BLaER1 (cell line): ENCODE measurements around the gene COL5A3.

Source experiments
- H3K27ac ChIP-seq: shearing (Covaris generic); formaldehyde crosslinking; 2 replicates; pipeline ENCODE4 v1.8.1; 2022
- H3K27me3 ChIP-seq: shearing (Covaris generic); formaldehyde crosslinking; 2 replicates; pipeline ENCODE4 v1.8.1; 2022
- H3K36me3 ChIP-seq: shearing (Covaris generic); formaldehyde crosslinking; 2 replicates; pipeline ENCODE4 v1.8.1; 2022
- H3K4me1 ChIP-seq: shearing (Covaris generic); formaldehyde crosslinking; 2 replicates; pipeline ENCODE4 v1.8.1; 2022
- H3K4me2 ChIP-seq: shearing (Covaris generic); formaldehyde crosslinking; 2 replicates; pipeline ENCODE4 v1.8.1; 2022
- H3K4me3 ChIP-seq: shearing (Covaris generic); formaldehyde crosslinking; 2 replicates; pipeline ENCODE4 v1.8.1; 2022
- H3K9ac ChIP-seq: shearing (Covaris generic); formaldehyde crosslinking; 2 replicates; pipeline ENCODE4 v1.8.1; 2022
- H3K9me3 ChIP-seq: shearing (Covaris generic); formaldehyde crosslinking; 2 replicates; pipeline ENCODE4 v1.8.1; 2022
- H4K20me1 ChIP-seq: shearing (Covaris generic); formaldehyde crosslinking; 2 replicates; pipeline ENCODE4 v1.8.1; 2022
- Cebpa-rat ChIP-seq: shearing (Covaris generic); IDR thresholded peaks from 2 replicates; pipeline ENCODE4 v1.8.1; 2022

The COL5A3 gene

DNA sequence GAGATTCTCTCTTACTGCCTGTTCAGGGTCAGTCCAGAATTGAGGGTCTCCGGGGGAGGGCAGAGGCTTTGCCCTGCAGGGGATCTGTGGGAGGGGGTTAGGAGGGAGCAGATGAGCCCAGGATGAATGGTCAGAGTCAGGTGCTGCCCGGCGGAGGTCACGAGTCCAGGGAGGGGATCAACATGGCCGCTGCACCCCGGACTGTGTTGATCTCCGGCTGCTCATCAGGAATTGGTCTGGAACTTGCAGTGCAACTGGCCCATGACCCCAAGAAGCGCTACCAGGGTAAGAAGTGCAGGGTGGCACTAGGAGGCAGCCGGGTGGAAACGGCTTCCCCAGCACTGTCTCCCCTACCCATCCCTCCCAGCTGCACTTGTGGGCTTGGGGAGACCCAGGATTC, 3.0 kb upstream of the COL5A3 start, which contains the start of gene RDH8:
Gene RDH8, plus strand, starts transcription at position 168 of the 400 bp plus-strand sequence. Its CDS starts 15 bp downstream, at position 183.
- no peaks in the 10 kb centered on the region for H3K9me3 ChIP-seq
- H3K9ac ChIP-seq = no peak within 1 kb of the TSS
- H3K4me2 ChIP-seq = no peak within 1 kb of the TSS; the same call in 1 of the 2 replicates
- peaks cover 7% of the 10 kb centered on the region; the same call in 1 of the 2 replicates for H4K20me1 ChIP-seq
- H3K4me3 ChIP-seq = no peak within 1 kb of the TSS
- peaks cover 26% of the 10 kb centered on the region for H3K27me3 ChIP-seq
- no peak within 1 kb of the TSS for H3K27ac ChIP-seq
- no peaks in the 10 kb centered on the region for H3K36me3 ChIP-seq
- H3K4me1 ChIP-seq = peaks cover 21% of the 10 kb centered on the region
- no peak for TF ChIP-seq Cebpa-rat

DNA sequence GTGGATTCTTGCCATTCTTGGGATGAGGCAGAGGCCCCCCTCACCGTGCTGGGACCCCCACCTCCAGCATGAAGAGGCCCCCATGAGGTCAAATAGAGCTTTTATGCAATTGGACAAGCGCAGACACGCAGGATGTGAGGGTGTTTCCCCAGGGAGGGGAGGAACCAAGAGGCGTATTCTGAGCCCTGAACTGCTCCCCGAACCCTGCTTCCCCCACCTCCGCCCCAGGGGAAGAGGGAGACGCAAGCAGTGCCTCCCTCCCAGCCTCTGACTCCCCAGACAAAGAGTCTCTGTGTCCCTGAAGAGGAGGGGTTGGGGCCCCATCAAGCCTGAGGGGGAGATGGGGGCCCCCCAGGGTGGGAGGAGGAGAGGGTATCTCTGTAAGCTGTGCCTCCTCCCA, 1.7 kb upstream of the COL5A3 start:
- H3K36me3 ChIP-seq = no peaks in the 10 kb centered on the region
- TF ChIP-seq Cebpa-rat = no peak
- no peak overlapping the region for H3K9ac ChIP-seq
- H3K9me3 ChIP-seq = no peaks in the 10 kb centered on the region
- peaks cover 26% of the 10 kb centered on the region for H3K27me3 ChIP-seq
- H3K27ac ChIP-seq = no peak overlapping the region
- no peak overlapping the region for H3K4me3 ChIP-seq
- peaks cover 34% of the 10 kb centered on the region for H3K4me1 ChIP-seq
- peaks cover 7% of the 10 kb centered on the region; the same call in 1 of the 2 replicates for H4K20me1 ChIP-seq
- no peak overlapping the region for H3K4me2 ChIP-seq

DNA sequence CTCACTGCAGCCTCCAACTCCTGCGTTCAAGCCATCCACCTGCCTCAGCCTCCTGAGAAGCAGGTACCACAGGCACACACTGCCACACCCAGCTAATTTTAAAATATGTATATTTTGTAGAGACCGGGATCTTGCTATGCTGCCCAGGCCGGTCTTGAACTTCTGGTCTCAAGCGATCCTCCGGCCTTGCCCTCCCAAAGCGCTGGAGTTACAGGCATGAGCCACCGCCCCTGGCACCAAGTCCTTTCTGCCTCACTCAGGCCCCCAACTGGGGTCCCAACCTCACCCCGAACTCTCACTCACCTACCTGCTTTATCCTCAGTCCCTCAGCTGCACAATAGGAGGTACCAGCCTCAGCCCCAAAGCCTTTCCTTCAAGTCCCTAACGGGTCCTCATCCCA, 635 bp upstream of the COL5A3 start:
- Histone ChIP-seq H4K20me1 (peaks cover 7% of the 10 kb centered on the region; the same call in 1 of the 2 replicates), H3K4me2 (no peak overlapping the region), H3K27me3 (peaks cover 26% of the 10 kb centered on the region), H3K4me3 (no peak overlapping the region), H3K9me3 (no peaks in the 10 kb centered on the region), H3K36me3 (no peaks in the 10 kb centered on the region), H3K4me1 (peaks cover 45% of the 10 kb centered on the region), H3K9ac (no peak overlapping the region), H3K27ac (no peak overlapping the region)
- no peak for TF ChIP-seq Cebpa-rat

DNA sequence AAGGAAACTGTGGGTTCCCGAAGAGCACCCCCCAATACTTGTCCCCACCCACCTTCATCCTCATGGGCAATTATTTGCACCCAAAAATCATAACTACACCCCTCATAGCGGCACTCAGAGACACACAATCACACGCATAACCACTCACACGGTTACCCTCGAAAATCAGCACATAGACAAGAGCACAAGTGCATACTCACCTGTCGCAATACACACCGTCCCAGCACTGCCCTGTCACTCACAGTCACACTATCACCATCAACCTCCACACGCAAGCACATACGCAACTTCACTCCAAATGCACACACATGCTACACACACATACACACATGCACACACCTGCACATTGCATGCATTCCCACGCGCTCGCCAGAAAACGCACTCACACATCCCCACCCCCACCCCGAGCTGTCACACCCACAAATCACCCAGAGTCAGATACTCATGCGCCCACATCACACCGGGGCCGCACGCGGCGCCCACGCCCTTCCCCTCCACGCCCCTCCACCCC, 535 bp downstream of the COL5A3 start:
- Histone ChIP-seq H3K4me3 (no peak overlapping the region), H3K9ac (no peak overlapping the region), H3K36me3 (no peaks in the 10 kb centered on the region), H3K27me3 (peaks cover 26% of the 10 kb centered on the region), H4K20me1 (peaks cover 7% of the 10 kb centered on the region; the same call in 1 of the 2 replicates), H3K4me1 (peaks cover 56% of the 10 kb centered on the region), H3K9me3 (no peaks in the 10 kb centered on the region), H3K27ac (no peak overlapping the region), H3K4me2 (no peak overlapping the region)
- no peak for TF ChIP-seq Cebpa-rat

DNA sequence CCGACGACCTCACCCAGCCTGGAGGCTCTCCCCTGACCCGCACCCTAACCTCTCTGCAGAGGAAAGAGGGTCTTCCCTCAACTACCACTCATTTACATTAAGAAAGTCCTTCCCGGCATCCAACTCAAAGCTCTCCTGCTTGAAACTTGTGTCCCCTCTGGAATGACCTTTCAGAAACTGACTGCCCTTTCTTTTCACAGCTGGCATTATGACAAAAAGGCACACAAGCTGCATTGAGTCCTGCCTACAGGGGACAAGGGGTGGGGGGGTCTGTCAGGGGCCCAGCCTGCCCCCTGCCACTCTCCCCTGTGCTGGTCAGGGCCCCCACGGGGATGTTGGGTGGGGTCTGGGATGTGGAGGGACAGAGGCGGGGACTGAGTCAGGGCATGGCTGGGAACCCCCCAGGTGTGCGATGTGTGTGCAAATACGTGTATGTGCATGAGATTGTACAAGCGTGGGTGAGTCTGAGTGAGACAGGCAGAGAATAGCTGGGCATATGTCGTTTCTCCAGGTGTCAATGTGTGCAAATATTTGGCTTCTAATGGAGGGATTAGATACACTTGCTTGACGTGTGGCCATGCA, 2.0 kb downstream of the COL5A3 start:
- Histone ChIP-seq H3K4me2 (peak overlapping the region; percentile 75), H3K9ac (no peak overlapping the region), H3K4me3 (no peak overlapping the region), H3K36me3 (no peaks in the 10 kb centered on the region), H3K9me3 (no peaks in the 10 kb centered on the region), H4K20me1 (peaks cover 7% of the 10 kb centered on the region; the same call in 1 of the 2 replicates), H3K4me1 (peaks cover 66% of the 10 kb centered on the region), H3K27me3 (peaks cover 26% of the 10 kb centered on the region), H3K27ac (no peak overlapping the region)
- TF ChIP-seq Cebpa-rat = no peak

DNA sequence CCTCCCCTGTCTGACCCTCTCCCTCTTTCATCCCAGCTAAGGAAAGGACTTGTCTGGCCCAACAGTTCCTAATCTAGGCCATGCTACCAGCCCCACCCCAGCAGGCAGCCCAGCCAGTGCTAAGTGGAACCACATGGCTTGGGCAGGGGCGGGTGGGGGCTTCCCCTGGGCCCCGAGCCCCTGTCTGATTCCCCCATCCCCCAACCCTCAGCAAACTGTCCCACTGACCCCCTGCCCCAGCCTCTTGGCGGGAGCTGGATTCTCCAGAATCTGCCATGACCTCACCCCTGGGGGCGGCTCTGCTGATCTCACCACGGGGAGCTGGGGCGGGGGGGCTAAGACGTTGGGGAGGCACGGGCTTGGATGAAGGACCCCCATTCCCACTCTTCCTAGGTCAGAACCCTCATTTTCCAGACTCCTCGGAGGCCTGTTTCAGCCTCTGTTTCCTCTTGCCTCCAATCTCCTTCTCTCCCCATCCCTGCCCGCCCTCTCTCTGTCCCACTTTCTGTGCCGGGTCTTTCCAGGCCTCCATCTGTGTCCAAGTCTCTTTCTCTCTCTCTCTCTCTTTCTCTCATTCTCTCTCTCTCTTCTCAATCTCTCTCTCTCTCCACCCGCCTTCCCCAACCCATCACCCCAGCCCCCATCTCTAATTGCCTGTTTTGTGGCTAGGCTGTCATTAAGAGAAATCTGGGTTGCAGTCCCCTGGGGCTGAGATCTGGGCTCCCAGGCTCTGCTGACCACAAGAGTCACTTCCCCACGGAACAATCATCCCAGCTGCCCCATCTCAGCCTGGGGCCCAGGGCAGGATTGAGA, 2.7 kb downstream of the COL5A3 start:
- Histone ChIP-seq H3K9ac (no peak overlapping the region), H3K4me2 (peak overlapping the region; percentile 75), H3K4me1 (peaks cover 66% of the 10 kb centered on the region), H3K27me3 (peaks cover 26% of the 10 kb centered on the region), H3K36me3 (no peaks in the 10 kb centered on the region), H4K20me1 (peaks cover 7% of the 10 kb centered on the region; the same call in 1 of the 2 replicates), H3K9me3 (no peaks in the 10 kb centered on the region), H3K4me3 (no peak overlapping the region), H3K27ac (no peak overlapping the region)
- no peak for TF ChIP-seq Cebpa-rat

DNA sequence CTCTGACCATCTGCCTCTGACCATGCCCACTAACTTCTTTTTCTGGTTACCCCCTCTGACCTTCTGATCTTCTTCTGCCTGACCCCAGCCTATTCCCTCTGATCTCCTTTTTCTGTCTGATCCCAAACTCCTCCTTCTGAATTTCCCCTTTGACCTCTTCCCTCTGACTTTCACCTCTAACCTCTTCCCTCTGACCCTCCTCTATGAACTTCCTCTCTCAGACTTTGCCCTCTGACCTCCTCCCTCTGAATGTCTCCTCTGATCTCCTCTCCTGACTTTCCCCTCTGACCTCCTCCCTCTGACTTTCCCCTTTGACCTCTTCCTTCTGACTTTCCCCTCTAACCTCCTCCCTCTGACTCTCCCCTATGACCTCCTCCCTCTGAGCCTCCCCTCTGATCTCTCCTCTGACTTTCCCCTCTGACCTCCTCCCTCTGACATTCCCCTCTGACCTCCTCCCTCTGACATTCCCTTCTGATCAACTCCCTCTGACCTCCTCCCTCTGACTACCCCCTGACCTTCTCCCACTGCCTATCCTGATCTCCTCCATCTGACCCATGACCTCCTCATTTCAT, 3.5 kb downstream of the COL5A3 start:
- H3K9ac ChIP-seq = no peak overlapping the region; the same call in 1 of the 2 replicates
- H4K20me1 ChIP-seq = peaks cover 2% of the 10 kb centered on the region; the same call in 1 of the 2 replicates
- peaks cover 61% of the 10 kb centered on the region for H3K4me1 ChIP-seq
- peak overlapping the region; percentile 75 for H3K4me2 ChIP-seq
- no peak overlapping the region; the same call in 1 of the 2 replicates for H3K4me3 ChIP-seq
- H3K36me3 ChIP-seq = no peaks in the 10 kb centered on the region
- peak overlapping the region; percentile 36 for H3K27ac ChIP-seq
- H3K27me3 ChIP-seq = peaks cover 22% of the 10 kb centered on the region
- TF ChIP-seq Cebpa-rat = no peak
- H3K9me3 ChIP-seq = no peaks in the 10 kb centered on the region

DNA sequence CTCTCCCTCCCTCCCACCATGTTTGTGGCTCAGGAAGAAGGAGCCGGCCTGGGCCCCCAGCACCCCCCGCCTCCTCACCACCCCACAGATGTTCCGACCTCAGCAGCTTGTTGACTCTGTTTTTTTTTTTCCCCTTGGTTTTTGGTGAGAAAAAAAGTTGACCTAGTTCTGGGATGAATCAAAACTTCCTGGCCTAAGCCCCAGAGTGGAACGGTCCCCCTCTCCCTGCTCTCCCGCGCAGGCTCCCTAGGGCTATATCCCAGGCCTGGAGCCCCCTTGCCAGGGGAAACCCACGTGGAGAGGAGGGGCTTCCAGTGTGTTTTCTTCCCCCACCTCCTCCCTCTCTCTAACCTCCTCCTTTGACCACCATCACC, 4.0 kb downstream of the COL5A3 start:
- no peaks in the 10 kb centered on the region; the same call in 1 of the 2 replicates for H4K20me1 ChIP-seq
- no peak for TF ChIP-seq Cebpa-rat
- peaks cover 17% of the 10 kb centered on the region for H3K27me3 ChIP-seq
- H3K9me3 ChIP-seq = no peaks in the 10 kb centered on the region
- no peak overlapping the region for H3K4me3 ChIP-seq
- peak overlapping the region; percentile 36 for H3K27ac ChIP-seq
- no peaks in the 10 kb centered on the region for H3K36me3 ChIP-seq
- H3K9ac ChIP-seq = no peak overlapping the region; the same call in 1 of the 2 replicates
- peak overlapping the region; percentile 75 for H3K4me2 ChIP-seq
- peaks cover 60% of the 10 kb centered on the region for H3K4me1 ChIP-seq

DNA sequence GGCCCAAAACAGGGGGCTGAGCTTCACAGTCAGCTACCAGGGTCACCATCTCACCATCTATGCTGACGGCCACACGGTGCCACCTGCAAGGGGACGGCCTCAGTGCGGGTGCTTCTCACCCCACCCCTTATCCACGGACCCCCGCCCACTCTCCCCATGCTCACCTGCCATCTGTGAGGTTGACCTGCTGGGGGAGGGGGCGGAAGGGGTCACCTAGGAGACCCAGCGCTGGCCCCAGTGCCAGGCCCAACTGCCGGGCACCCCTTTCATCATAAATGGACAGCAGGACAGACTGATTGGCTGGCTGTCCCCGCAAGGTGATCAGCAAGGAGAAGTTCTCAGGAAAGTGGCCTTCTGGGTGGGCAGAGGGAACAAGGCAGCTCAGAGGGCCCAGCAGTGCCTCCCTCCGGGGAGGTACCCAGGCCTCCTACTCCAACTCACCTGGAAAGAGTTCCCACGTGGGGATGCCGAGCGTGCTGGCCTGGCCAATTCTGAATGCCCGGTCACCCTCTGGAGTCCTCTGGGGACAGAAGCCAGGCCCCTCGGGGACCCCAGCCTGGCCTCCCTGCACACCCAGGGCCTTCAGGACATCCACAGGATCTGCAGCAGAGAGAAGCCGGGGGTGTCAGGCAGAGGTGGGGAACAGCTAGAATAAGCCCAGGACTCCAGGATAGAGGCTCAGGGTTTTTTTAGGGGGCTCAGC, 4.5 kb downstream of the COL5A3 start:
- Histone ChIP-seq H3K27me3 (peaks cover 11% of the 10 kb centered on the region), H3K4me3 (no peak overlapping the region), H3K9me3 (no peaks in the 10 kb centered on the region), H3K9ac (no peak overlapping the region; the same call in 1 of the 2 replicates), H3K4me1 (peaks cover 60% of the 10 kb centered on the region), H4K20me1 (no peaks in the 10 kb centered on the region; the same call in 1 of the 2 replicates), H3K36me3 (no peaks in the 10 kb centered on the region), H3K27ac (peak overlapping the region; percentile 36; the same call in 1 of the 2 replicates), H3K4me2 (peak overlapping the region; percentile 75)
- TF ChIP-seq Cebpa-rat = no peak
